SH-SY5Y (cell line): ENCODE results near the gene C2orf15.

Source experiments
- GATA2 ChIP-seq: IDR thresholded peaks from 2 replicates; pipeline ENCODE4 v1.6.1; 2011; ENCODE audit warnings: mild to moderate bottlenecking, low read depth, low read length
- GATA3 ChIP-seq: IDR thresholded peaks from 2 replicates; pipeline ENCODE4 v1.6.1; 2011; ENCODE audit warnings: low read depth, mild to moderate bottlenecking, low read length, moderate library complexity

DNA sequence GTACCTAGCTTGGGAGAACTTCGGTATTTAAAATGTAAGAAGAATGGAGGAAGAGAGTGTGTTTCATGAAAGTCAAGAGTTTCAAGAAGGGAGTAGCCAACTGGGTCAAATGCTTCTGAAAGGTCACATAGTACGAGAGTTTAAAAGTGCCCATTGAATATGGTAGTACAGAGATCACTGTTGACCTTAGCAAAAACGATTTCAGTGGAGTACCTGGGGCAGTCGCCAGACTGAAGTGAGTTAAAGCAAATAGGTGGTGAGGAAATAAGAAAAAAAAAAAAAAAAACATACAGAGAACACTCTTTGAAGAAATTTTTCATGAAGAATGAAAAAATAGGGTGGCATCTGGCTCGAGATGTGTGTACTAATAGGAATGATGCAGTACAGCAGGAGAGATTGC is 24.7 kb downstream of the C2orf15 start:
- no peak for TF ChIP-seq GATA3
- TF ChIP-seq GATA2: no peak
